NK-92 (cell line): ENCODE data around the gene PAXX.

Experiments used
- DNase-seq: peaks from one replicate; lab custom pipeline; 2025; ENCODE audit not compliant: unreplicated experiment; lab: John Stamatoyannopoulos, UW

Gene PAXX

DNA sequence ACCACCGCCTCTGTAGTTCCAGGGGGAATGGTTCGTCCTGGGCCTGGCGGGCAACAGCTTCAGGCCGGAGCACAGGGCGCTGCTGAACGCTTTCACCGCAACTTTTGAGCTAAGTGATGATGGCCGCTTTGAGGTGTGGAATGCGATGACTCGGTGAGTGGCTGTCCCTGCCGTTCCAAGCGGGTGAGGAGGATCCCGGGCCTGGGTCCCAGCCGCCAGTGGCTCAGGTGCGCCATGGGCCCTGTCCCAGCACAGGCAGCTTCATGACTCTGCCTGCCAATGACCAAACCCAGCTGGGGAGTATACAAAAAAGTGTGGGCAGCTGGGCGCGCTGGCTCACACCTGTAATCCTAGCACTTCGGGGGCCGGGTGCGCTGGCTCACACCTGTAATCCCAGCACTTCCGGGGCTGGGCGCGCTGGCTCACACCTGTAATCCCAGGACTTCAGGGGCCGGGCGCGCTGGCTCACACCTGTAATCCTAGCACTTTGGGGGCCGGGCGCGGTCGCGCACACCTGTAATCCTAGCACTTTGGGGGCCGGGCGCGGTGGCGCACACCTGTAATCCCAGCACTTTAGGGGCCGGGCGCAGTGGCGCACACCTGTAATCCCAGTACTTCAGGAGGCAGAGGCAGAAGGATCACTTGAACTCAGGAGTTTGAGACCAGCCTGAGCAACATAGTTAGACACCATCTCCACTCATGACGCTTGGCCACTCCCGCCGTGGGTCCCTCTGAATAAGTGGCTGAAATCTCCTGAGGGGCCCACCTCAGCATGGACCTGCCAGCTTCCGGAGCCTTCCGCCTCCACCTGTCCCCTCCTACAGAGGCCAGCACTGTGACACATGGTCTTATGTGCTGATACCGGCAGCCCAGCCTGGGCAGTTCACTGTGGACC lies 39.1 kb upstream of the PAXX start:
- DNase-seq, result no peak

DNA sequence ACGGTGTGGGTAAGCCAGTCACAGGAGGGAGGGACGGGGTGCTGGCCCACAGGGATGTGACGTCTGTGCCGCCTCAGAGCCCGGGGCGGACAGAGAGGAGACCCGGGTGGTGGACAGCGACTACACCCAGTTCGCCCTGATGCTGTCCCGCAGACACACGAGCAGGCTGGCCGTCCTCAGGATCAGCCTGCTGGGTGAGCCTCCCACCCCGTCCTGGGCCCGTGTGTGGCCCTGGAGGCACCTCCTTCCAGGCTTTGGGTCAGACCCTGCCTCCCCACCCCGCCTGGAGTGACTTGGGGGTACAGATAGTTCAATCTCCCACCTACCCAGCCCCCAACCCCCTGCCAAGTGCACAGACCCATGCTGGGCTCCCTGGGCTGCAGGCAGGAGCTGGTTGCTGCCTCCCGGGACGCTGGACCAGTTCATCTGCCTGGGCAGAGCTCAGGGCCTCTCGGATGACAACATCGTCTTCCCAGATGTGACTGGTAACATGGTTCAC lies 38.4 kb upstream of the PAXX start:
- no peak for DNase-seq

DNA sequence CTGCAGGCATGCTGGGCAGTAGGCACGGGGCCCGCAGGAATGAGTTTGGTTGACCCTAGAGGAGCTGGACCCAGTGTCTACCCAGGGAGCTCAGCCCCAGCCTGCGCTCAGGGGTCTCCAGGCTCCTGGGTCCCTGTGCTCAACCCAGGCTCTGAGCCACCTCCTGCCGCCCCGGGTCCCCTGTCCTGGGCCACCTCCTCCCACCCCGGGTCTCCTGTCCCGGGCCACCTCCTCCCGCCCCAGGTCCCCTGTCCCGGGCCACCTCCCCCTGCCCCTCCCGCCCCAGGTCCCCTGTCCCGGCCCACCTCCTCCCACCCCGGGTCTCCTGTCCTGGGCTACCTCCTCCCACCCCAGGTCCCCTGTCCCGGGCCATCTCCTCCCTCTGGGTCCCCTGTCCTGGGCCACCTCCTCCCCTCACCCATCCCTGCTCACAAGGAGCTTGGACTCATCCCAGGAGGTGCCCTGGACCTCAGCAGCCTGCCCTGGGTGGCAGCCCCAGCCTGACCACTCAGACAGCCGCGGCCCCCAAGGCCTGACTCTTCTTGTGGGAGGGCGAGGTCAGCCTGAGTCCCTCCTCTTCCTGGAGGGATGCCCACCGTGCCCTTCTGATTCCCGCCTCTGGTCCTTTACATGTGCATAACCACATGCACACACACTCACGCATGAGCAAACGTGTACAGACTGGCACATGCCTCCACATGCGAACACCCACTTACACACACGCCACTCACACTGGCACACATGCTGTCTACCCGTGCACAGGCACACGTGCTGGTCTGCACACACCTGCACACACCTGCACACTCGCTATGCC lies 37.7 kb upstream of the PAXX start:
- no peak for DNase-seq

DNA sequence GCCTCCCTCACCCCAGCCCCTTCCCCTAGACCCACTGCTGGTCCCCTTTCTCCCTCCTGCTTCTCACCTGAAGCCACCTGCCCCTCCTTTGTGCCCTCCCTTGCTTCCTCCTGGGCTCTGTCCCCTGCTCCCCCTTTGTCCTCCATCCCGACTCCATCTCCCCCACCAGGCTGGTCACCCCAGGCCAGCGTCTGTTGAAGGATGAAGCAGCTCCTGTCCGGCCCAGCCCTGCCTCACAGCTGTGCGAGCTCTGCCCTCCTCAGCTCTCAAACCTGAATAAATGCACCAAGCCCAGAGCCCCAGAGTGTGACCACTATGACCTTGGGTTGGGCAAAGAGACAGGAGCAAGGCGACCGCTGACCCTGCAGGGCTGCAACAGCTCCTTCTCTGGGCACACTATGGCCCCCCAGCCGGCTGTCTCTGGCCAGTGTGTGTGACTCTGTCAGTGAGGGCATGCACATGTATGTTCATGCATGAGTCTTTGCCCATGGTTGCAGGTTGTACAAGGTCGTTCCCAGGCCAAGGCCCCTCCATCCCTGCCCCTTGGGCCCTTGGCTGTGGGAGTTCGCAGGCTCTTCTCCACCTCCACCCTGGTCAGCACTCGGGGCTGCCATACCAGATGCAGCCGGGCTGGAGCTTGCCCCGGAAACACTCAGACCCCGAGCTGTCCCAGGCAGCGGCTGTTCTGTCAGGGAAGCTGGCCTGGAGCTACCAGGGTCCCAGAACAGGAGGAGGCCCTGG lies 36.9 kb upstream of the PAXX start:
- no peak for DNase-seq

DNA sequence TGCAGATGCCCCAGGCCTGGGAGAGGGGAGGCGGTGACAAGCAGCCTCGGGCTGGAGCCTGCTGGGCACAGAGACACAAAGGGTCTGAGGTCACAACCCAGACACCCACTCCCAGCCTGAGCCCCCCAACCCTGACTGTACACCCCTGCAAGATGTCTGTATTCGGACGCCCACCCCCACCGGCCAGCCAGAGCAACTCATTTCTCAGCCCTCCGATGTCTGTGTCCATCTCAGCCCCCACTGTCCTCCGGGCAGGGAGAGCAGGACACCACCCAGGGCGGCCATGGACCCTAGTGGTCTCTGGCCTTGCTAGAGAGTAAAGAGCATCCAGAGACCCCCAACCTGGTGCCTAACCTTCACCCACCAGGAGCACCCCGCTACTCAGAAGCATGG lies 36.3 kb upstream of the PAXX start:
- DNase-seq, result no peak

DNA sequence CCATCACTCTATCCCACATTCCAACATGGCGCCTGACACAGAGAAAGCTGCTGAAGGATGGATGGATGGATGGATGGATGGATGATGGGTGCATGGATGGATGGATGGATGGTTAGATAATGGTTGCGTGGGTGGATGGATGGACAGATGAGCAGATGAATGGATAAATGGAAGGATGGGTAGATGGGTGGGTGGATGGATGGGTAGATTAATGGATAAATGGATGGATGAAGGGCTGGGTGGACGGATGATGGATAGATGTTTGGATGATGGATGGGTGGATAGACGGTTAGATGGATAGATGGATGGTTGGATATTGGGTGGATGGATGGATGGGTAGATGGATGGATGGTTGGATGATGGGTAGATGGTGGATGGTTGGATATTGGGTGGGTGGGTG lies 35.6 kb upstream of the PAXX start:
- no peak for DNase-seq

DNA sequence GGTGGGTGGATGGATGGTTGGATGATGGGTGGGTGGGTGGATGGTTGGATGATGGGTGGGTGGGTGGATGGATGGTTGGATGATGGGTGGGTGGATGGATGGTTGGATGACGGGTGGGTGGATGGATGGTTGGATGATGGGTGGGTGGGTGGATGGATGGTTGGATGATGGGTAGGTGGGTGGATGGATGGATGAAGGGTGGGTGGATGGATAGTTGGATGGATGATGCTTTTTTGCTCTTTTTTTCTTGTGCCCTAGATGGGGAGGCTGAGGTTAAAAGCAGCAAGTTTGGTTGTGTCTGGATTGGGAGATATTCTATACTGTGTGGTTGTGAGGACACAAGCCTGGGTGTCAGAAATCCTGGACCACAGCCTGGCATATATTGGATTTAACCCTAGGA lies 34.8 kb upstream of the PAXX start:
- no peak for DNase-seq

DNA sequence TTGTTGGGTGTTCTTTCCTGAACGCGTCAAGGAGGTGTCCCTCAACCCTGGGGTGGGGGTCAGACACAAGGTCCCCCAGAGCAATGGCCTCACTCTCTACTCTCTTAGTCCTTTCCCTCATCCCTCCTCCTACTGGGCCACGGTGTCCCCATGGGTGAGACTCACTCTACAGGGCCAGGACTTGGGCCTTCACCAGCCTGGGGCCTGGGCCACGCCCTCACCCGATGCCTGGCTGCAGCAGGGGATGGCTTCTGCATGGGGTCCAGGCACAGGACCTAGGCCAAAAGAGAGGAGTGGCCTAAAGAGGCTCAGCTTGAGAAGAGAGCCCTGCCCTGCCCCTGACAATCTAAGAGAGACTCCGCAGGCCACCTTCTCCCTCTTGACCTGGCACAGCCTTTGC lies 34.3 kb upstream of the PAXX start:
- no peak for DNase-seq

DNA sequence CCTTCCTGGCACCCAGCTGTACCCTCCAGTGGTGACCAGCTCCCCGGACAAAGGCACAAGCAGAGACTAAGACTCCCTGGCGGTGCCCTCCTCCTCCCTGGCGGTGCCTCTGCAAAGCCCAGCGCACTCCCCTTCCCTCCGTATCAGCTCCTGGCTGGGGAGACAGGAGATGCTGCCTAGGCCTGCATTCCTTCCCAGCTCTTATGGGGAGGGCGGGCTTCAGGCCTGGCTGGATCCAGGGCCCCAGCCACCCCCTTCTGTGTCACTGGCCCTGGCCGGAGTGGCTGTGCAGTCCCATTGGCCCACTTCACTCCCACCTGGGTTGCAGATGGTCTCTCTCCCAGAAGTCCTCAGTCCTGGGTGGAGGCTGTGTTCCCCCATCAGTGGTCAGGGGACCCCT lies 33.7 kb upstream of the PAXX start:
- no peak for DNase-seq

DNA sequence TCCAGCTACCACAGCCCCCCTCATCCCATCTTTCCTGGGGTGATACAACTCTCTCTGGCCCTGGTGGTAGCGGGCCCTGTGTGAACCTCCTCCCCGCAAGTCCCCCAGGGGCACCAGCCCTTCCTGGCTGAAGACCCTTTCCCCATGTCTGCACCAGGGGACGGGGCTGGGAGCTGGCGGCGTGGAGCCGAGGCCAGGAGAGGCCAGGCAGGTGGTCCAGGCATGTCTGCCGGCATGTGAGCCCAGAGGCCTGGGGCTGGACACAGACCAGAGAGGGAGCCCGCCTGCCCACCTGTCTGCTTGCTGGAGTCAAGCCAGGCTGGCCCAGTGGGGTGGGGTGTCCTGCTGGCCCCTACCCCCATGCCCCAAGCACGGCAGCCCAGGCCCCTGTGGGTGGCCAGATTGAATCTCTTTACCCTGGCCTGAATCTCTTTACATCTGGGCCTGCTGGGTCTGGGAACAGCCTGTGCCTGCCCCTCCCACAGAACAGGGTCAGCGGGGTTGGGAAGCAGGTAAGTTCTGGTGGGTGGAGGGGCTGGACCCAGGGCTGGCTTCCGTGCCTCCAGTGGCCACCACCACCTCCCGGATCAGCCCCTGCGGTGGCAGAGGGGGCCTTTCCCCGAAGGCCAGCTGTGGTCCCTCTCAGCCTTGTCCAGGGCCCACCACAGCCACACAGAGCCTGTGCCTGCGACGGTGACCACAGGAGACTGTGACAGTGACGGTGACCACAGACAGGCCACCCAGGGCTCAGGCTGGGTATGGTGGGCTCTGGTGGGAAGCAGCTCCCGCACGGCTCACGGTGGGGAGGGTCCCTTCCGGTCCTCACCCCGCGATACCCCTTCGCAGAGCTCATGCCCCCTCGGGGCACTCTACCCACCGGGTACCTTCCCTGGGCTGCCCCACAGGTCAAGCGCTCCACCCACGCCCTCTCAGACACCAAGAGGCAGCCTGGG lies 33.0 kb upstream of the PAXX start:
- no peak for DNase-seq

DNA sequence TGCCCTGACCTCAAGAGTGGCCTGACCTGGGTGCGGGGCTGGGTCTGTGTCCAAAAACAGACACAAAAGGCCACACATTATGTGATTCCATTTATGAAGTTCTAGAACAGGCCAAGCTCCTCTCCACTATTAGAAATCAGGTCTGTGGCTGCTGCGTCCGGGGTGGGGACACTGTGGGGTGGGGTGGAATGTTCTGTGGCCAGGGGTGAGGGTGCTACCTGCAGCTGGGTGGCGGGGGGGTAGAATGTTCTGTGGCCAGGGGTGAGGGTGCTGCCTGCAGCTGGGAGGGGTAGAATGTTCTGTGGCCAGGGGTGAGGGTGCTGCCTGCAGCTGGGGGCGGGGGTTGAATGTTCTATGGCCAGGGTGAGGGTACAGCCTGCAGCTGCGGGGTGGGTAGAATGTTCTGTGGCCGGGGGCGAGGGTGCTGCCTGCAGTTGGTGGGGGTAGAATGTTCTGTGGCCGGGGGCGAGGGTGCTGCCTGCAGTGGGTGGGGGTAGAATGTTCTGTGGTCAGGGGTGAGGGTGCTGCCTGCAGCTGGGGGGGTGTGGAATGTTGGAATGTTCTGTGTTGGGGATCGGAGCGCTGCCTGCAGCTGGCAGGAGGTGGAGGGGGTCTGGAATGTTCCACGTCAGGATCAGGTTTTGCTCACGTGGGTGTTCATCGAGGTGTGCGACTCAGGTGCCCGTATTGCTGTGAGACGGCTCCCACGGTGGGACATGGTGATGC lies 31.8 kb upstream of the PAXX start:
- DNase-seq, result no peak

DNA sequence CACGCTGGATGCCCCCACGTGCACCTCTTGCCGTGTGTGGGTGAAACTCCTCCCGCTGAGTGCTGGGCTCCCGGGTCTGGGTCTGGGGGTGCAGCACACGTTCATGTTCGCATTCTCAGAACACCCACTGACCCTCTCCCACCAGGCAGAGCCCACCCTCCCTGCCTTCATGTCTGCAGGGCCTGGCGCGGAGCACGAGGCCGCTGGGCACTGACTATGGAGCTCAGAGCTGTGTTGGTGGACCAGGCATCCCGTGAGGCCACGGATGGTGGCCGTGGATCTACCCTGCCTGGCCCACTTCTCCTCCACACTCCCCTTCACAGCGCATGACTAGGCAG lies 31.3 kb upstream of the PAXX start:
- no peak for DNase-seq

DNA sequence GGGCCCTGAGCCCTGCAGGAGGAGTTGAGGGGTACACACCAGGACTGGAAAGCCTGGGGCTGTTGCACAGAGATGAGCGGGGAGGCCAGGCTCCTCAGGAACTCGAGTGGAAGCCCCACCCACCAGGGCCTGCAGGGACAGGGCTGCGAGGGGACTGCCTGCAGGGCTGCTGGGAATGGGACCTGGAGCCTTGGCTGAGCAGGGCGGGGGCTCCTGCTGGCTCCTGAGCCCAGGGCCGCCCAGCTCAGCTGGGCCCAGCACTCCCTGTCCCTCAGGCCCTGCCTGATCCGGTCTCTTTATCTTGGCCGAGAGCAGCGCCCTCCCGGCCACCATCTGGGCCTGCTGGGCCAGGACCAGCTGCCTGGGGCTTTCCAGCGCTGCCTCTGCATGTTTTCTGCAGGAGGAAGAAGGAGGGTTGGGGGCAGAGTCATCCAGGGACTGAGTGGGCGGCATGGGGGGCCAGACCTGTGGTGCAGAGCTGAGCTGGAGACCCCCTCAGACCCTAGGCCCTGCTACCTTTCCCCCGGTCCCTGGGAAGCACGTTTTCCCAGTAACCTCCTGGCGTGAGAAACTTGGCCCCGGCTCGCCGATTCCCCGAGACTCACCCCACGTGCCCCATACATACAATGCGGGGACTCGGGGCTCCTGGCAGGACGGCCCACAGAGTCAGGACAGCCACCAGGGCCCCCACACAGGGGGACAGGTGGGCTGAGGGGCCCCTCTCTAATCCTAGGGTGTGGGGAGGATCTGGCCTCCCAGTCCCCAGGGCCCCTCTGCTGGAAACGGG lies 30.8 kb upstream of the PAXX start:
- DNase-seq, result no peak

DNA sequence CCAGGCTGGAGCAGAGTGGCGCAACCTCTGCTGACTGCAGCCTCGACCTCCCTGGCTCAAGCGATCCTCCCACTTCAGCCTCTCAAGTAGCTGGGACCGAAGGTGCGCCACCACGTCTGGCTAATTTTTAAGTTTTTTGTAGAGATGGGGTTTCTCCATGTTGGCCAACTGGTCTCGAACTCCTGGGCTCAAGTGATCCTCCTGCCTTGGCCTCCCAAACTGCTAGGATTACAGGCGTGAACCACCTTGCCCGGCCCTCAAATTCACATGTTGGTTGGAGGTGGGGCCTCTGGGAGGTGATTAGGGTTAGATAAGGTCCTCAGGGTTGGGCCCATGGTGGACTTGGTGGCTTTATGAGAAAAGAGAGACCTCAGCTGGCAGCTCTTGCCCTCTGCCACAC lies 30.1 kb upstream of the PAXX start:
- no peak for DNase-seq

DNA sequence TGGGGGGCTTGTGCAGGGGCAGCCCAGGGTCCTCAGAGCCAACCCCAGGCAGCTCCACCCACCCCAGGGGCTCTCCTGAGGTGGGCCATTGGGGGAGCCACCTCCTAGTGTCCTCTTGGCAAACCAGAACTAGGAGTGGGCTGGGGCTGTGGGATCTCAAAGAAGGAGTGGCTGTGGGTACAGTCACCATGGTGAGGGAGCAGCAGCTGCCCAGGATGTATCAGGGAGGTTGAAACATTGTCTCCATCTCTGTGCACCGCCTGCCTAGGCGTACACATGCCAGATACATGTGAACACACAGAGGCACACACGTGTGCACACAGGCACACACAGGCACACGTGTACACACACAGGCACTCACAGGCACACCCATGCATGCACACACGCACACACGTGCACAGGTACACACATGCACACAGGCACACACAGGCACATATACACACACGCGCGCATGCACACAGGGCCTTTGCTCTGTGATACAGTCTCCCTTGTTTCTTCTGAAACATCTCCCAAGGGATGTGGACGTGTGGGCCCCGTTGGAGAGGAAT lies 29.4 kb upstream of the PAXX start:
- no peak for DNase-seq

DNA sequence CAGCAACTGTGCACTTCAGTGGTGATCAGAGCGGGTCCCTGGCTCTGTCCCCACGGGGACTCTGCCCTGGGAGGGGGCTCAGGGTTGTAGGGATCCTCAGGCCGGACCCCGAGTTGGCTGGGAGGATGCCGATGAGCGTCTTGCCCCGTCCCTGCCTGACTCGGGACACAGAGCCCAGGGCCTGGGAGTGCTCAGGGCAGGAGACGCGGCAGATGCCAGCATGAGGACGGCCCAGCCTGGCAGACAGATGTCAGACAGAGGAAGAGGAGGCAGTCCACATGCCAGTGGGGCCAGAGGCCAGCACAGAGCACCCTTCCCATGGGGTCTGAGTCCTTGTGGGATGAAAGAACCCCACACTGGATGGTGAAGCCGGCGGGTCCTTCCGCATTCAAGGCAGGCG lies 28.9 kb upstream of the PAXX start:
- DNase-seq, result no peak

DNA sequence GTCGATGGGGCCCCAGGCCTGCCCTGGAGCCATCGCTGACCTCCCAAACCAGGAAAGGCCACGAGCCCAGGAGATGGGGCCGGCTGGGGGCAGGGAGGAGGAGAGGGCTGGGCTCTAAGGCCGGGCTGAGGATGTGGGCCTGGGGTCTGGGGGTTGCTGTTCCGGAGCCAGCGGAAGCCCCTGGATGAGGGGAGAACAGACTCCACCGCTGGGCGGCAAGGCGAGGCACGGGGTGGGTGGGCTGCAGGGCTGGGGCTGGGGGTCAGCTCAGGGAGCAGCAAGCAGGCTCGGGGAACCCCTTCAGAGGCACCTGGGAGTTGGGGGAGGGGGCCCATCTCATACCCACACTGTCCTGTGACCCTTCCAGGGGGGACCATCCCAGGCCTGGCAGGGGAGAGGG lies 28.5 kb upstream of the PAXX start:
- DNase-seq, result no peak

DNA sequence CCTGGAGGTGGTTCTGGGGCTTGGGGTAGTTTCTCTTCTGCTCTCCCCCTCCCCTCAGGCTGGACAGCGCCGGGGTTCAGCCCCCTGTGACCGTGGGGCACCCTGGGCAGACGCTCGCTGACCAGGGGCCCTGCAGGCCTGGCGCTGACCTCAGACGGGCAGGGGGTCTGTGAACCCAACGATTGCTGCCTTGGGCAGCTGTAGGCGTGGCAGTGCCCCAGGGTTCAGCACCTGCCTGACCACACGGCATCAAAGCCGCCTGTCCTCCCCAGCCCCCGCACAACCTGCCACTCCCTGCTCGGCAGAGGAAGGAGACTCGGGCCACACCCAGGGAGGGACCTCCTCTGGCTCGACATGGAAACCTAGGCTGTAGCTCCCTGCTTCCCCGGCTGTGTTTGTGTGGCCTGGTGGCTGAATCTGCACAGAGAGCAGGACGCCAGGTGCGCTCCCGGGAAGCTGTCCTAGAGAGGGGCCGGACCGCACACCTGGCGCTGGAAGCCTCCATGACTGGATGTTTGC lies 28.0 kb upstream of the PAXX start:
- DNase-seq, result no peak
